GM23248 (cell line): ENCODE data around the gene PHACTR3. TPM values are rescaled to one million over a fixed set of nuclear protein-coding genes. Genes with fewer than 3 reads are reported as not detected.

Source experiments
- DNase-seq: peaks from one replicate; pipeline ENCODE4 v3.0.0-alpha.2; 2015
- H2AFZ ChIP-seq: fragments of 200-600 bp; sonication (generic); 2 replicates; pipeline ENCODE4 v1.6.1; 2016; ENCODE audit warnings: antibody characterized with exemption
- H3F3A ChIP-seq: fragments of 200-600 bp; sonication (generic); 2 replicates; pipeline ENCODE4 v1.6.1; 2016; ENCODE audit warnings: mild to moderate bottlenecking, antibody characterized with exemption, mixed run types; ENCODE audit not compliant: insufficient read depth
- H3K27ac ChIP-seq: fragments of 200-600 bp; sonication (generic); 2 replicates; pipeline ENCODE4 v1.5.1; 2016; ENCODE audit warnings: mild to moderate bottlenecking
- H3K27me3 ChIP-seq: fragments of 200-600 bp; sonication (generic); replicated peaks from 2 replicates; pipeline ENCODE4 v1.6.1; 2016; ENCODE audit warnings: mild to moderate bottlenecking; ENCODE audit not compliant: insufficient read depth
- H3K36me3 ChIP-seq: fragments of 200-600 bp; sonication (generic); 2 replicates; pipeline ENCODE4 v1.6.1; 2016; ENCODE audit warnings: low read depth, mild to moderate bottlenecking
- H3K4me1 ChIP-seq: fragments of 200-600 bp; sonication (generic); 2 replicates; pipeline ENCODE4 v1.6.1; 2016; ENCODE audit warnings: mild to moderate bottlenecking; ENCODE audit not compliant: insufficient read depth
- H3K4me2 ChIP-seq: fragments of 200-600 bp; sonication (generic); one replicate; pipeline ENCODE4 v1.6.1; 2016; ENCODE audit warnings: mild to moderate bottlenecking; ENCODE audit not compliant: unreplicated experiment
- H3K4me3 ChIP-seq: fragments of 200-600 bp; sonication (generic); 2 replicates; pipeline ENCODE4 v1.5.1; 2016; ENCODE audit warnings: mild to moderate bottlenecking
- H3K79me2 ChIP-seq: fragments of 200-600 bp; sonication (generic); 2 replicates; pipeline ENCODE4 v1.6.1; 2016; ENCODE audit warnings: mild to moderate bottlenecking; ENCODE audit not compliant: insufficient read depth
- H3K9ac ChIP-seq: fragments of 200-600 bp; sonication (generic); 2 replicates; pipeline ENCODE4 v1.6.1; 2016; ENCODE audit warnings: mild to moderate bottlenecking
- H3K9me2 ChIP-seq: fragments of 200-600 bp; sonication (generic); 2 replicates; pipeline ENCODE4 v1.6.1; 2016; ENCODE audit warnings: mixed run types, mild to moderate bottlenecking, moderate library complexity; ENCODE audit not compliant: insufficient read depth
- H3K9me3 ChIP-seq: fragments of 200-600 bp; sonication (generic); one replicate; pipeline ENCODE4 v1.6.1; 2017; ENCODE audit warnings: low read depth
- H4K20me1 ChIP-seq: fragments of 200-600 bp; sonication (generic); 2 replicates; pipeline ENCODE4 v1.6.0; 2016; ENCODE audit not compliant: insufficient read depth
- EZH2 ChIP-seq: fragments of 200-600 bp; sonication (generic); IDR thresholded peaks from 2 replicates; pipeline ENCODE4 v1.6.1; 2018; ENCODE audit warnings: antibody characterized with exemption, mild to moderate bottlenecking; ENCODE audit not compliant: insufficient read depth, poor library complexity, severe bottlenecking
- EZH2phosphoT487 ChIP-seq: fragments of 200-600 bp; sonication (generic); IDR thresholded peaks from 2 replicates; pipeline ENCODE4 v1.6.1; 2018; ENCODE audit warnings: antibody characterized with exemption, moderate library complexity, mild to moderate bottlenecking, low read depth; ENCODE audit not compliant: insufficient read depth
- WGBS, 2 experiments: methylation state at CpG; one replicate each; pipeline ENCODE4 v1.1.6; 2015 to 2017; ENCODE audit warnings: low lambda C conversion rate in 2 of 2, low coverage in 1 of 2; ENCODE audit errors: missing lambda C conversion rate in 2 of 2; 5-methylcytosine and 5-hydroxymethylcytosine counted together
- in situ Hi-C: fragments of 300-500 bp; cut with MboI; formaldehyde crosslinking; loops from 2 replicates; pipeline ENCODE4 v1.15.0; 2020
- polyA plus RNA-seq: library from polyadenylated mRNA; unstranded; fragments of >200 nt; fragmentation: Nextera tagmentation; extraction: Ambion mirVana; gene quantifications from 2 replicates; pipeline ENCODE4 v1.2.1, GENCODE V29; 2016
- total RNA-seq: library from RNA; depleted of rRNA; stranded (reverse); fragments of >200 nt; shearing (Covaris generic); gene quantifications from 2 replicates; pipeline ENCODE4 v1.2.3, GENCODE V29; 2014

The PHACTR3 gene
- total and polyA plus RNA-seq, 2 experiments from 2014 or later = not detected

DNA sequence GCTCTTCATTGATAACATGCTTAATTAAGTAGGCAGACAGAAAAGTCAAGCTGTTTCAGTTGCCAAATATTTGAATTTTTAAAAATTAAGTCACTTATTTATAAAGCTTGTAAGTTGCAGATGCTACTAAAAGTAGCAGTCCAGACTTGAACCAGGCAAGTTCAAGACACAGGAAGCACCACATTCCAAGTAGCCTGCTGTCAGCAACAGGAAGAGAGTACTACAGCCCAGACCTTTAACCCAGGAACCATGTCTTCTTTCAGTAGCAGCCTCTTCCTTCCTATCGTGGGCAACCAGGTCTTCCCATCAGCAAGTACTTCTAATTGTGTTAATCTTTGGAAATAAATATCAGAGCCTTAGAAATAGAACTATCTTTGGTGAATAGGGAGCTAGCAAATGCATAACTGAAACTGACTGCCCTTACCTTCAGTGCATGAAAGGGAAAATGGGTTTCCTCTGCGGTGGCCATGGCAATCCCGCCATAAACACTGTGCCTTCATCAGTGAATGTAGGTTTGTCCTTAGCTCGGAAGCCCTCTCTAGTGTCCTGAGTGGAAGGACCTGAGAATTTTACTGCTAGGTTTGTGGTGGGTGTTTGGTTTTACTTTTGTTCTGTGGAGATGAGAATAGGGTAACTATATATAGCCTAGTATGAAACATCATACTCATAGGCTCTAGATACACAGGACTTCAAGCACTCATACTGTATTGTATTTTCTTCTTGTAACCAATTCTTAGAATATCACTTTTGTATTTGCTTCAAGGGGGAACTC, 233.5 kb downstream of the PHACTR3 start:
- Histone ChIP-seq H3K4me3 (no peak overlapping the region), H3K27ac (no peak overlapping the region), H3K4me1 (peaks cover 9% of the 10 kb centered on the region), H3K9me3 (no peaks in the 10 kb centered on the region), H3F3A (no peaks in the 10 kb centered on the region), H3K9me2 (no peaks in the 10 kb centered on the region), H3K4me2 (no peak overlapping the region), H2AFZ (no peak overlapping the region), H3K79me2 (no peaks in the 10 kb centered on the region), H3K27me3 (peaks cover 23% of the 10 kb centered on the region), H3K9ac (no peak overlapping the region), H4K20me1 (no peaks in the 10 kb centered on the region), H3K36me3 (no peaks in the 10 kb centered on the region)
- in situ Hi-C loops = no loop called here
- 66 to 70% methylated on average over 4 of the region's 4 CpGs for WGBS, 2 experiments
- no peak for TF ChIP-seq EZH2phosphoT487
- no peak for TF ChIP-seq EZH2
- no peak for DNase-seq

DNA sequence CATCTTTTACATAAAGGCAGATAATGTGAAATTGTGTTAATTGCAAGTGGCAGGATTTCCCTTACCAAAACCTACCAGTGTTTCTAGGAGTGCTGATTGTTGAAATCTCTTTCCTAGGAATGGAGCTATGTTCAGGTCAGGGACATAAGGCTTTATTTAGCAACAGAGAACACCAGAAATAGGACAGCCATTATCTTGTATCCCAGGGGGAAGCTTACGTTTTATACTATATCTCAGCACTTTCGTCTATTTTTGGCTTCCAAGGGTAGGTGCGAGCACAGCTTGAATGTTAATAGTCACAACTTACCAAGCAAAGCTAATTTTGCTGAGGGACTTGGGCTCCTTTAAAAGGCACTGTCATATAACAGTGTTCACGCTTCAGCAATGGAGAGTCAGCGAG, 235.1 kb downstream of the PHACTR3 start:
- H3K27me3 ChIP-seq = peaks cover 17% of the 10 kb centered on the region; the same call in 1 of the 2 replicates
- no peaks in the 10 kb centered on the region for H3K9me3 ChIP-seq
- in situ Hi-C loops = no loop called here

DNA sequence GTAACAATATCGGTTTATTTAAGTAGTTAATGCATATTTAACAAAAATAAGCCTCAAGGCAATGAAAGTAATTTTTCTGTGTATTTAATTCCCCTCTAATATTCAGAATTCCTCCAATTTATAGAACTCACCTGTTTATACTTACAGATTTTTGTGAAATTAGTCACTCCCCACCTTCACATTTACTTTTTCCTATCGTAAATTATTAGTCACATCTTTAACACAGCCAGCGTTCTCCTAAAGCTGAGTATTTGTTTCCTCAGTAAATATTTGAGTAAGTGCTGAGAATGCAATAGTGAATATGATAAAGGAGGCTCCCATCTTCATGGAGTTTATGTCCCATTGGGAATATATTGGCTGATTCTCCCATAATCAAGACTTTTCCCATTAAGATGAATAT, 241.1 kb downstream of the PHACTR3 start:
- H3K9ac ChIP-seq = no peak overlapping the region
- 82 to 83% methylated on average over 3 of the region's 3 CpGs for WGBS, 2 experiments

More for the DNA sequence above, 235.1 kb downstream of the PHACTR3 start:
- no peaks in the 10 kb centered on the region for H3K36me3 ChIP-seq
- H3K4me1 ChIP-seq = peaks cover 9% of the 10 kb centered on the region
- no peaks in the 10 kb centered on the region for H3F3A ChIP-seq
- WGBS, 2 experiments = 62 to 66% methylated on average over 5 of the region's 5 CpGs
- H3K27ac ChIP-seq = no peak overlapping the region
- H3K9ac ChIP-seq = no peak overlapping the region
- no peak overlapping the region for H3K4me3 ChIP-seq
- no peaks in the 10 kb centered on the region for H4K20me1 ChIP-seq
- no peak for TF ChIP-seq EZH2
- no peak for TF ChIP-seq EZH2phosphoT487
- H2AFZ ChIP-seq = no peak overlapping the region
- DNase-seq = no peak
- no peaks in the 10 kb centered on the region for H3K9me2 ChIP-seq
- H3K79me2 ChIP-seq = no peaks in the 10 kb centered on the region
- H3K4me2 ChIP-seq = no peak overlapping the region

DNA sequence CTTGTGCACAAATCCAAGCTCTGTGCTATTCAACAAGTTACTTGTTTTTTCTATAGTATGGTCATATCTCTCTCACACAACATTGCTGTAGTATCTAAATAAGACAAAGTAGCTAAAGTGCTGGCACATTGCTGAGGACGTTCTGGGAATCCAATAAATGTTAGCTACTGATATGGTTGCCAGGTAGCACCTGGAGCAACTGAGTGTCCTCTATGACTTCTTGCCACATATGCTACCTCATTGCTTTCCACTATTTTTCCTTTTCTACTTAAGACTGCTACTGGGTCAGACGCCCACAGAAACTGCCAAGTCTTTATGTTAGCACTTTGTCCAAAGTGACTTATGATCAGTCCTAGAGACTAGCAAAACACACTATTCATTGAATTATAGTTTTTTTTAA, 243.8 kb downstream of the PHACTR3 start:
- Histone ChIP-seq H3K79me2 (no peaks in the 10 kb centered on the region), H3K4me3 (no peak overlapping the region), H3K36me3 (no peaks in the 10 kb centered on the region), H3K27ac (no peak overlapping the region), H4K20me1 (no peaks in the 10 kb centered on the region), H3K4me1 (no peaks in the 10 kb centered on the region), H3K4me2 (no peak overlapping the region), H3F3A (no peaks in the 10 kb centered on the region), H3K9ac (no peak overlapping the region), H3K9me2 (no peaks in the 10 kb centered on the region), H2AFZ (no peak overlapping the region), H3K9me3 (no peaks in the 10 kb centered on the region), H3K27me3 (no peaks in the 10 kb centered on the region)
- TF ChIP-seq EZH2phosphoT487 (no peak), EZH2 (no peak)
- DNase-seq = no peak
- in situ Hi-C loops = no loop called here
- 46 to 49% methylated on average over 2 of the region's 2 CpGs for WGBS, 2 experiments

More for the DNA sequence above, 241.1 kb downstream of the PHACTR3 start:
- H3K79me2 ChIP-seq = no peaks in the 10 kb centered on the region
- H3K36me3 ChIP-seq = no peaks in the 10 kb centered on the region
- TF ChIP-seq EZH2phosphoT487 (no peak), EZH2 (no peak)
- in situ Hi-C loops = no loop called here
- no peaks in the 10 kb centered on the region for H4K20me1 ChIP-seq
- H3K4me3 ChIP-seq = no peak overlapping the region
- H3K4me2 ChIP-seq = no peak overlapping the region
- no peaks in the 10 kb centered on the region for H3F3A ChIP-seq
- H2AFZ ChIP-seq = no peak overlapping the region
- H3K9me3 ChIP-seq = no peaks in the 10 kb centered on the region
- H3K27ac ChIP-seq = no peak overlapping the region
- H3K4me1 ChIP-seq = no peaks in the 10 kb centered on the region
- DNase-seq = no peak
- H3K9me2 ChIP-seq = no peaks in the 10 kb centered on the region
- no peaks in the 10 kb centered on the region for H3K27me3 ChIP-seq
